ENCODE measurements around the gene FBXL19. TPM values are rescaled to one million over a fixed set of nuclear protein-coding genes. Genes with fewer than 3 reads are reported as not detected.

The FBXL19 gene
- total and polyA plus RNA-seq, 2 of the 8 experiments (the other 6 are each of a cell fraction or from before 2014, with no cell fraction given): 47.2 to 72.2 TPM

DNA sequence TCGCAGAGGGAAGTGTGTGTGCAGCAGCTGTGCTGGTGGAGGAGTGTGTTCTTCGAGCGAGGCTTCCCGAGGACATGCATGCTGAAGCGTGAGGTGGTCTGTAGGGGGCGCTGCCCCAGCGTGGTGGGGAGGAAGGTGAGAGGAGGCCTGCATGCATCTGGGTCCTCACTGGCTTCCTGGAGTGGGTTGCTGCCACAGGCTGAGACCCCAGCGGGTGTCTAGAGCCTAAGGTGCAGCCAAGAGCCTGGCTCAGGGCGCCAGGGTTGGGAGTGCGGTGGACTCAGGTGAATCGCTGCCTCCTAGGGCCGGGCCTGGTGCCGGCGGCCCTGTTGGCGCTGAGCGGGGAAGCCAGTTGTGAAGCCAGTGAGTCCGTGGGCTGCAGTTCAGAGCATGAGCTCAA, 54.1 kb downstream of the FBXL19 start (continued):
- TF ChIP-seq CTCF (IDR thresholded peaks at IDR 0.05; ENCODE audit: control extremely low read depth in 1 of 3, insufficient read depth in 1 of 3, low read depth in 1 of 3, low read length in 3 of 3): peak; percentile 77 to 96 (median 89)
